Heart left ventricle (tissue), 13 donors: ENCODE data around the gene PTGIS.

Experiments used
- POLR2A ChIP-seq, 2 donors: fragments of 450-650 bp; IDR thresholded peaks; one replicate each; pipeline ENCODE4 v1.6.1; 2017; ENCODE audit warnings: antibody characterized with exemption in 2 of 2, mild to moderate bottlenecking in 2 of 2, moderate library complexity in 2 of 2
- TF ChIP-seq, protein P1 (sequence below), 12 donors: fragments of 200-600 bp; sonication (generic) in 4 of 12; IDR thresholded peaks; one replicate each; pipeline versions ENCODE4 v1.5.0 to v1.8.0; 2018 to 2022; ENCODE audit warnings: antibody characterized with exemption in 12 of 12, mild to moderate bottlenecking in 5 of 12
- donor health status: ischemic (EF 13 %, LVEDD 7.1; RV severe dilation, severe dysfunction).
- donor health status: DM: no; HTN: yes; CAD: no.
- donor health status: DM: no; HTN: no; CAD: no.
- donor health status: ischemic (EF 25% LVEDD 6.9; RV normal size, moderate dysfunction).
- donor health status: ischemic (EF 25% LVEDD 5.7; RV mildly dilated, moderate dysfunction).
- donor health status: ischemic (EF 35%, LVEDD 5.7; RV mildly dilated, moderate dysfunction).
- donor health status: nonischemic (EF 11% LVEDD 7.7; RV severe dilation, severe dysfunction).
- donor health status: DM: yes; HTN: yes; CAD: no.
- donor health status: PGD.
- donor health status: ischemic (EF 29% LVEDD 5.4; RV normal size, mild dysfunction).
- donor health status: nonischemic (EF 23%, LVEDD 6.1; RV moderate dilation, normal function).

- TF ChIP-seq, protein P1, sequence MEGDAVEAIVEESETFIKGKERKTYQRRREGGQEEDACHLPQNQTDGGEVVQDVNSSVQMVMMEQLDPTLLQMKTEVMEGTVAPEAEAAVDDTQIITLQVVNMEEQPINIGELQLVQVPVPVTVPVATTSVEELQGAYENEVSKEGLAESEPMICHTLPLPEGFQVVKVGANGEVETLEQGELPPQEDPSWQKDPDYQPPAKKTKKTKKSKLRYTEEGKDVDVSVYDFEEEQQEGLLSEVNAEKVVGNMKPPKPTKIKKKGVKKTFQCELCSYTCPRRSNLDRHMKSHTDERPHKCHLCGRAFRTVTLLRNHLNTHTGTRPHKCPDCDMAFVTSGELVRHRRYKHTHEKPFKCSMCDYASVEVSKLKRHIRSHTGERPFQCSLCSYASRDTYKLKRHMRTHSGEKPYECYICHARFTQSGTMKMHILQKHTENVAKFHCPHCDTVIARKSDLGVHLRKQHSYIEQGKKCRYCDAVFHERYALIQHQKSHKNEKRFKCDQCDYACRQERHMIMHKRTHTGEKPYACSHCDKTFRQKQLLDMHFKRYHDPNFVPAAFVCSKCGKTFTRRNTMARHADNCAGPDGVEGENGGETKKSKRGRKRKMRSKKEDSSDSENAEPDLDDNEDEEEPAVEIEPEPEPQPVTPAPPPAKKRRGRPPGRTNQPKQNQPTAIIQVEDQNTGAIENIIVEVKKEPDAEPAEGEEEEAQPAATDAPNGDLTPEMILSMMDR (IDR thresholded peaks at IDR 0.05): peak in 4 of 12 donors; percentile 9 to 23 (median 16)
- TF ChIP-seq POLR2A (IDR thresholded peaks at IDR 0.05): no peak
These were observed 85.3 kb downstream of the PTGIS start, which contains the start of gene KCNB1 for GRCh38 chr20:49482621-49483017.
